Heart left ventricle (tissue), 16 donors: ENCODE results near the gene AFF1. TPM values are rescaled to one million over a fixed set of nuclear protein-coding genes. Genes with fewer than 3 reads are reported as not detected.

Experiments
- ATAC-seq, 4 donors: fragments of 200-7000 bp; cut with Tn5 transposase; one replicate each; pipeline ENCODE4 v1.9.1; 2020 to 2022; ENCODE audit warnings: moderate library complexity in 4 of 4, mild to moderate bottlenecking in 3 of 4, moderate number of reproducible peaks in 1 of 4
- DNase-seq, 5 donors: peaks; one replicate each; pipeline ENCODE4 v3.0.0-alpha.2; 2020
- H3K27ac ChIP-seq, 12 donors: fragments of 200-600 bp; sonication (generic) in 4 of 12; one replicate each; pipeline versions ENCODE4 v1.5.0 to v1.8.0; 2016 to 2022; ENCODE audit warnings: mild to moderate bottlenecking in 2 of 12
- H3K27me3 ChIP-seq, 9 donors: fragments of 200-600 bp; sonication (generic) in 2 of 9; one replicate each; pipeline versions ENCODE4 v1.5.1 to v1.8.0; 2016 to 2022; ENCODE audit warnings: mild to moderate bottlenecking in 3 of 9
- H3K36me3 ChIP-seq, 9 donors: fragments of 200-600 bp; sonication (generic) in 2 of 9; one replicate each; pipeline versions ENCODE4 v1.5.0 to v1.8.0; 2018 to 2022; ENCODE audit warnings: mild to moderate bottlenecking in 2 of 9
- H3K4me1 ChIP-seq, 12 donors: fragments of 200-600 bp; sonication (generic) in 4 of 12; one replicate each; pipeline versions ENCODE4 v1.5.0 to v1.8.0; 2016 to 2022; ENCODE audit warnings: mild to moderate bottlenecking in 3 of 12
- H3K4me3 ChIP-seq, 12 donors: fragments of 200-600 bp; sonication (generic) in 4 of 12; one replicate each; pipeline versions ENCODE4 v1.5.0 to v1.8.0; 2017 to 2022; ENCODE audit warnings: mild to moderate bottlenecking in 9 of 12, moderate library complexity in 4 of 12
- H3K9me3 ChIP-seq, 12 donors: fragments of 200-600 bp; sonication (generic) in 4 of 12; one replicate each; pipeline versions ENCODE4 v1.5.0 to v1.8.0; 2016 to 2022; ENCODE audit warnings: mild to moderate bottlenecking in 1 of 12
- CTCF ChIP-seq, 12 donors: fragments of 200-600 bp; sonication (generic) in 4 of 12; IDR thresholded peaks; one replicate each; pipeline versions ENCODE4 v1.5.0 to v1.8.0; 2018 to 2022; ENCODE audit warnings: antibody characterized with exemption in 12 of 12, mild to moderate bottlenecking in 5 of 12
- POLR2A ChIP-seq, 2 donors: fragments of 450-650 bp; IDR thresholded peaks; one replicate each; pipeline ENCODE4 v1.6.1; 2017; ENCODE audit warnings: antibody characterized with exemption in 2 of 2, mild to moderate bottlenecking in 2 of 2, moderate library complexity in 2 of 2
- WGBS, 4 donors: extraction: QIAGEN DNeasy Blood & Tissue Kit in 2 of 4; methylation state at CpG; one replicate each; pipeline versions ENCODE4 v1.1.5 to v1.1.7; 2013 to 2018; 5-methylcytosine and 5-hydroxymethylcytosine counted together
- intact Hi-C, 10 donors: fragments of 100-400 bp; cut with DNase I; formaldehyde crosslinking; loops; one replicate each; pipeline versions ENCODE4 v1.11.1 to v1.14.2; 2022
- polyA plus RNA-seq, 2 donors: library from polyadenylated mRNA; stranded (reverse); fragments of 200-250 nt; gene quantifications; one replicate each; pipeline ENCODE4 v1.2.3, GENCODE V29; 2013
- total RNA-seq, 9 donors: library from RNA; depleted of rRNA in 2 of 9; stranded (reverse); fragments of >200 nt in 2 of 9; fragmentation: NEBNext Ultra II Directional in 3 of 9; extraction: Animal tissue kit (Norgen Biotek cat#: 25700) in 3 of 9; gene quantifications; one replicate each; pipeline versions ENCODE4 v1.1.0 to v1.2.4, GENCODE V29; 2016 to 2023
- donor health status: ischemic (EF 13 %, LVEDD 7.1; RV severe dilation, severe dysfunction).
- donor health status: healthy with polysubstance abuse.
- donor health status: DM: no; HTN: yes; CAD: no.
- donor health status: DM: no; HTN: no; CAD: no.
- donor health status: ischemic (EF 25% LVEDD 6.9; RV normal size, moderate dysfunction).
- donor health status: ischemic (EF 25% LVEDD 5.7; RV mildly dilated, moderate dysfunction).
- donor health status: healthy.
- donor health status: DM: yes; HTN: yes; CAD: no.
- donor health status: ischemic (EF 35%, LVEDD 5.7; RV mildly dilated, moderate dysfunction).
- donor health status: nonischemic (EF 11% LVEDD 7.7; RV severe dilation, severe dysfunction).
- donor health status: DM: yes; HTN: yes; CAD: no.
- donor health status: PGD.
- donor health status: ischemic (EF 29% LVEDD 5.4; RV normal size, mild dysfunction).
- donor health status: nonischemic (EF 23%, LVEDD 6.1; RV moderate dilation, normal function).

AFF1 gene
- total and polyA plus RNA-seq, 11 donors = 51.8 to 96.5 (median 72.8) TPM

GRCh38 chr4:87097075-87097474, 162.3 kb downstream of the AFF1 start:
- DNase-seq (no peak), ATAC-seq (peak in 1 of 4 donors; percentile 38)
- Histone ChIP-seq H3K4me3 (no peak overlapping the region), H3K9me3 (no peaks in the 10 kb centered on the region), H3K27me3 (no peaks in the 10 kb centered on the region), H3K4me1 (peaks cover 0 to 45% (median 15%) of the 10 kb centered on the region in 12 donors), H3K27ac (no peak overlapping the region), H3K36me3 (peaks cover 0 to 50% (median 26%) of the 10 kb centered on the region in 9 donors)
- no peak for TF ChIP-seq POLR2A (IDR thresholded peaks at IDR 0.05)
- TF ChIP-seq CTCF (IDR thresholded peaks at IDR 0.05) = no peak
- 31 to 55% (median 43%) methylated on average over 4 of the region's 4 CpGs for WGBS, 4 donors
- intact Hi-C loops = no loop called here

GRCh38 chr4:87100168-87100567, 165.4 kb downstream of the AFF1 start:
- 77 to 82% (median 80%) methylated on average over 1 of the region's 1 CpG for WGBS, 4 donors
- intact Hi-C loops = no loop called here
- ATAC-seq = peak in 1 of 4 donors; percentile 27
- no peaks in the 10 kb centered on the region for H3K9me3 ChIP-seq
- H3K4me3 ChIP-seq = no peak overlapping the region
- peaks cover 0 to 51% (median 18%) of the 10 kb centered on the region in 12 donors for H3K4me1 ChIP-seq
- H3K36me3 ChIP-seq = peaks cover 0 to 34% (median 16%) of the 10 kb centered on the region in 9 donors
- no peak for TF ChIP-seq POLR2A (IDR thresholded peaks at IDR 0.05)
- TF ChIP-seq CTCF (IDR thresholded peaks at IDR 0.05) = no peak
- no peak overlapping the region for H3K27ac ChIP-seq
- no peaks in the 10 kb centered on the region for H3K27me3 ChIP-seq
- DNase-seq = no peak

GRCh38 chr4:87101543-87102199, 166.9 kb downstream of the AFF1 start:
- ATAC-seq (no peak), DNase-seq (no peak)
- H3K9me3 ChIP-seq = no peaks in the 10 kb centered on the region
- peak overlapping the region in 2 of 12 donors; percentile 69 to 82 for H3K27ac ChIP-seq
- intact Hi-C loops = no loop called here
- H3K27me3 ChIP-seq = no peaks in the 10 kb centered on the region
- WGBS, 4 donors = 88 to 95% (median 88%) methylated on average over 7 of the region's 7 CpGs
- H3K36me3 ChIP-seq = peaks cover 0 to 40% (median 21%) of the 10 kb centered on the region in 9 donors
- no peak for TF ChIP-seq POLR2A (IDR thresholded peaks at IDR 0.05)
- TF ChIP-seq CTCF (IDR thresholded peaks at IDR 0.05) = no peak
- H3K4me1 ChIP-seq = peaks cover 0 to 55% (median 24%) of the 10 kb centered on the region in 12 donors
- no peak overlapping the region for H3K4me3 ChIP-seq

GRCh38 chr4:87103086-87103485, 168.3 kb downstream of the AFF1 start:
- no peaks in the 10 kb centered on the region for H3K27me3 ChIP-seq
- 58 to 79% (median 72%) methylated on average over 1 of the region's 1 CpG for WGBS, 4 donors
- peaks cover 0 to 57% (median 34%) of the 10 kb centered on the region in 12 donors for H3K4me1 ChIP-seq
- H3K36me3 ChIP-seq = peaks cover 0 to 46% (median 24%) of the 10 kb centered on the region in 9 donors
- ATAC-seq = no peak
- H3K9me3 ChIP-seq = no peaks in the 10 kb centered on the region
- TF ChIP-seq CTCF (IDR thresholded peaks at IDR 0.05) (no peak), POLR2A (IDR thresholded peaks at IDR 0.05) (no peak)
- intact Hi-C loops = no loop called here
- H3K4me3 ChIP-seq = no peak overlapping the region
- no peak for DNase-seq
- peak overlapping the region in 9 of 12 donors; percentile 9 to 82 (median 55) for H3K27ac ChIP-seq
